Transverse colon (tissue), 3 donors: Measurements from ENCODE around the gene CLIC4.

ENCODE experiments used
- CTCF ChIP-seq, 5 experiments: fragments of 200-600 bp in 3 of 5; fragments of 450-650 bp in 2 of 5; sonication (generic) in 3 of 5; IDR thresholded peaks; 1 replicate in 2 of 5; 2 replicates in 3 of 5; pipeline ENCODE4 v1.5.1; 2016 to 2017; ENCODE audit warnings: antibody characterized with exemption in 5 of 5, inconsistent platforms in 3 of 5, mild to moderate bottlenecking in 2 of 5, moderate library complexity in 1 of 5
- POLR2A ChIP-seq: fragments of 450-650 bp; IDR thresholded peaks from one replicate; pipeline ENCODE4 v1.6.1; 2016; ENCODE audit warnings: antibody characterized with exemption, mild to moderate bottlenecking, moderate library complexity

- TF ChIP-seq CTCF (IDR thresholded peaks at IDR 0.05) (peak; percentile 93 to 98 (median 96)), POLR2A (peak; percentile 47)
These were observed 103.0 kb downstream of the CLIC4 start for GRCh38 chr1:24847995-24848881.
